HFFc6 (cell line): Measurements from ENCODE around the gene FRMPD2. TPM values are rescaled to one million over a fixed set of nuclear protein-coding genes. Genes with fewer than 3 reads are reported as not detected.
"Not testable (repeated sequence)": the region's sequence is repeated elsewhere in the genome, so short reads cannot be mapped to it uniquely, and the experiment has no call there.

ENCODE experiments used
- DNase-seq: peaks from one replicate; pipeline ENCODE4 v3.0.0-alpha.2; 2018
- H3K27ac Mint-ChIP-seq: 2 replicates; pipeline ENCODE4 v1.8.0; 2020; ENCODE audit warnings: mild to moderate bottlenecking, mixed read lengths
- H3K27me3 Mint-ChIP-seq: 2 replicates; pipeline ENCODE4 v1.8.0; 2021; ENCODE audit warnings: mild to moderate bottlenecking, moderate library complexity, mixed read lengths; ENCODE audit not compliant: insufficient read depth
- H3K36me3 Mint-ChIP-seq: 2 replicates; pipeline ENCODE4 v1.8.0; 2021; ENCODE audit warnings: low read depth, mixed read lengths
- H3K4me1 Mint-ChIP-seq: 2 replicates; pipeline ENCODE4 v1.8.0; 2020; ENCODE audit warnings: low read depth, mixed read lengths
- H3K4me3 Mint-ChIP-seq: 2 replicates; pipeline ENCODE4 v1.8.0; 2020; ENCODE audit warnings: mild to moderate bottlenecking, moderate library complexity, mixed read lengths
- H3K9me3 Mint-ChIP-seq: 2 replicates; pipeline ENCODE4 v1.8.0; 2020; ENCODE audit warnings: mild to moderate bottlenecking, mixed read lengths
- CTCF ChIP-seq: fragments of 200-600 bp; sonication (generic); IDR thresholded peaks from 2 replicates; pipeline ENCODE4 v1.5.0; 2021; ENCODE audit warnings: antibody characterized with exemption, mild to moderate bottlenecking
- total RNA-seq, 6 experiments: library from RNA; stranded (reverse); fragmentation: NEBNext Ultra II Directional; extraction: Animal tissue kit (Norgen Biotek cat#: 25700); gene quantifications; 2 replicates in 1 of 6; 3 replicates in 5 of 6; pipeline ENCODE4 v1.2.3, GENCODE V29; 2021

Gene FRMPD2
- total RNA-seq, 6 experiments from 2014 or later: not detected

- peaks cover 40% of the 10 kb centered on the region for H3K27me3 Mint-ChIP-seq
- H3K4me1 Mint-ChIP-seq: peaks cover 6% of the 10 kb centered on the region; the same call in 1 of the 2 replicates
- no peak for DNase-seq
- peaks cover 7% of the 10 kb centered on the region for H3K9me3 Mint-ChIP-seq
- no peak for TF ChIP-seq CTCF
- H3K27ac Mint-ChIP-seq: no peak overlapping the region
- no peak overlapping the region for H3K4me3 Mint-ChIP-seq
- H3K36me3 Mint-ChIP-seq: peaks cover 7% of the 10 kb centered on the region
Observed at GRCh38 chr10:48284002-48284546, 9.6 kb upstream of the FRMPD2 start.

GRCh38 chr10:48282829-48283228, 8.3 kb upstream of the FRMPD2 start:
- TF ChIP-seq CTCF: no peak
- H3K4me1 Mint-ChIP-seq: no peaks in the 10 kb centered on the region
- H3K36me3 Mint-ChIP-seq: peaks cover 7% of the 10 kb centered on the region
- peaks cover 7% of the 10 kb centered on the region for H3K9me3 Mint-ChIP-seq
- DNase-seq: no peak
- no peak overlapping the region for H3K4me3 Mint-ChIP-seq
- H3K27ac Mint-ChIP-seq: no peak overlapping the region
- peaks cover 42% of the 10 kb centered on the region for H3K27me3 Mint-ChIP-seq

GRCh38 chr10:48281697-48282096, 7.2 kb upstream of the FRMPD2 start:
- peaks cover 34% of the 10 kb centered on the region for H3K27me3 Mint-ChIP-seq
- H3K9me3 Mint-ChIP-seq, H3K4me3 Mint-ChIP-seq, H3K4me1 Mint-ChIP-seq, H3K27ac Mint-ChIP-seq, H3K36me3 Mint-ChIP-seq, DNase-seq: not testable (repeated sequence)

- TF ChIP-seq CTCF: no peak
- Mint-ChIP-seq H3K36me3 (no peaks in the 10 kb centered on the region; the same call in 1 of the 2 replicates), H3K4me1 (no peaks in the 10 kb centered on the region), H3K4me3 (no peak overlapping the region), H3K9me3 (peaks cover 7% of the 10 kb centered on the region), H3K27ac (no peak overlapping the region), H3K27me3 (peaks cover 18% of the 10 kb centered on the region)
- DNase-seq: no peak
Observed at GRCh38 chr10:48279081-48279751, 4.7 kb upstream of the FRMPD2 start.

GRCh38 chr10:48277093-48277492, 2.6 kb upstream of the FRMPD2 start:
- DNase-seq: no peak
- H3K4me3 Mint-ChIP-seq: no peak overlapping the region
- H3K36me3 Mint-ChIP-seq: no peaks in the 10 kb centered on the region
- no peak overlapping the region for H3K27ac Mint-ChIP-seq
- H3K4me1 Mint-ChIP-seq: no peaks in the 10 kb centered on the region
- peaks cover 20% of the 10 kb centered on the region for H3K27me3 Mint-ChIP-seq
- TF ChIP-seq CTCF: no peak
- no peaks in the 10 kb centered on the region for H3K9me3 Mint-ChIP-seq

- no peak for TF ChIP-seq CTCF
- no peak for DNase-seq
Observed at GRCh38 chr10:48273741-48274140, 755 bp downstream of the FRMPD2 start.

More at GRCh38 chr10:48273741-48274140, 755 bp downstream of the FRMPD2 start:
- H3K27me3 Mint-ChIP-seq: peaks cover 36% of the 10 kb centered on the region
- no peak overlapping the region for H3K4me3 Mint-ChIP-seq
- no peak overlapping the region for H3K27ac Mint-ChIP-seq
- H3K36me3 Mint-ChIP-seq: no peaks in the 10 kb centered on the region
- H3K9me3 Mint-ChIP-seq: no peaks in the 10 kb centered on the region
- H3K4me1 Mint-ChIP-seq: no peaks in the 10 kb centered on the region
